NCI-H2107 (cell line): Measurements from ENCODE around the gene CMIP.
"Not testable (repeated sequence)": the region's sequence is repeated elsewhere in the genome, so short reads cannot be mapped to it uniquely, and the experiment has no call there.

Source experiments
- DNase-seq: peaks from one replicate; lab custom pipeline; 2025; lab: John Stamatoyannopoulos, UW

Gene CMIP

GRCh38 chr16:81517629-81518438 lies 73.2 kb downstream of the CMIP start:
- no peak for DNase-seq

- DNase-seq: no peak
Observed at GRCh38 chr16:81518439-81518757, 73.8 kb downstream of the CMIP start.

- DNase-seq: no peak
Observed at GRCh38 chr16:81519301-81520150, 74.9 kb downstream of the CMIP start.

- no peak for DNase-seq
Observed at GRCh38 chr16:81520151-81520470, 75.5 kb downstream of the CMIP start.

- no peak for DNase-seq
Observed at GRCh38 chr16:81520560-81521135, 76.0 kb downstream of the CMIP start.

GRCh38 chr16:81521141-81521626 lies 76.6 kb downstream of the CMIP start:
- DNase-seq: no peak

GRCh38 chr16:81522108-81522701 lies 77.6 kb downstream of the CMIP start:
- no peak for DNase-seq

- not testable (repeated sequence) for DNase-seq
Observed at GRCh38 chr16:81522851-81523250, 78.2 kb downstream of the CMIP start.

GRCh38 chr16:81523387-81524115 lies 78.9 kb downstream of the CMIP start:
- DNase-seq: no peak

GRCh38 chr16:81524382-81524781 lies 79.8 kb downstream of the CMIP start:
- no peak for DNase-seq

- not testable (repeated sequence) for DNase-seq
Observed at GRCh38 chr16:81524885-81525284, 80.3 kb downstream of the CMIP start.

- DNase-seq: no peak
Observed at GRCh38 chr16:81526199-81526598, 81.6 kb downstream of the CMIP start.

GRCh38 chr16:81526935-81527334 lies 82.3 kb downstream of the CMIP start:
- no peak for DNase-seq

- no peak for DNase-seq
Observed at GRCh38 chr16:81527477-81528178, 83.0 kb downstream of the CMIP start.

- no peak for DNase-seq
Observed at GRCh38 chr16:81528256-81528655, 83.6 kb downstream of the CMIP start.

- DNase-seq: no peak
Observed at GRCh38 chr16:81530296-81530721, 85.7 kb downstream of the CMIP start.

GRCh38 chr16:81530814-81531213 lies 86.2 kb downstream of the CMIP start:
- DNase-seq: no peak

GRCh38 chr16:81531419-81531821 lies 86.8 kb downstream of the CMIP start:
- no peak for DNase-seq

- no peak for DNase-seq
Observed at GRCh38 chr16:81532491-81533174, 88.0 kb downstream of the CMIP start.

GRCh38 chr16:81533175-81533507 lies 88.5 kb downstream of the CMIP start:
- DNase-seq: no peak
